Measurements from ENCODE around the gene KCTD16.

The KCTD16 gene

GRCh38 chr5:144191531-144191930 is 20.9 kb downstream of the KCTD16 start:
- ATAC-seq (ENCODE audit: insufficient read depth, low read depth) (no peak), DNase-seq (peak; percentile 10)
- H3K9ac ChIP-seq (ENCODE audit: low read depth, low read length): peak overlapping the region; percentile 50
- H3K27ac ChIP-seq (ENCODE audit: low read length): peak overlapping the region; percentile 87
- H3K4me3 ChIP-seq (ENCODE audit: low read depth in 1 of 2, low read length in 2 of 2): peak overlapping the region in 1 of 2 experiments; percentile 52; a peak in 2 of 4 replicates
- TF ChIP-seq CTCF (IDR thresholded peaks at IDR 0.05; ENCODE audit: borderline replicate concordance, extremely low read depth, low read length, poor library complexity, severe bottlenecking) (no peak), EZH2 (IDR thresholded peaks at IDR 0.05; ENCODE audit: borderline replicate concordance, low read depth, low read length, severe bottlenecking) (no peak)
- H4K20me1 ChIP-seq (ENCODE audit: insufficient read depth, low read length): no peaks in the 10 kb centered on the region
- peak overlapping the region; percentile 70 for H3K4me2 ChIP-seq (ENCODE audit: insufficient read depth, low read length)
- peak overlapping the region; percentile 92 for H2AFZ ChIP-seq (ENCODE audit: low read depth, low read length)
- H3K4me1 ChIP-seq (ENCODE audit: insufficient read depth, low read length): peaks cover 60% of the 10 kb centered on the region
- peaks cover 18% of the 10 kb centered on the region for H3K27me3 ChIP-seq (ENCODE audit: insufficient read depth, low read length, poor library complexity)
- no peaks in the 10 kb centered on the region for H3K79me2 ChIP-seq (ENCODE audit: insufficient read depth, low read length)
- H3K9me3 ChIP-seq (ENCODE audit: insufficient read depth, low read length, severe bottlenecking): no peaks in the 10 kb centered on the region
- no peaks in the 10 kb centered on the region for H3K36me3 ChIP-seq (ENCODE audit: insufficient read depth, low read length)

- Histone ChIP-seq H3K4me1 (ENCODE audit: insufficient read depth, low read length) (peaks cover 56% of the 10 kb centered on the region), H3K27me3 (ENCODE audit: insufficient read depth, low read length, poor library complexity) (peaks cover 18% of the 10 kb centered on the region), H3K79me2 (ENCODE audit: insufficient read depth, low read length) (no peaks in the 10 kb centered on the region), H4K20me1 (ENCODE audit: insufficient read depth, low read length) (no peaks in the 10 kb centered on the region), H3K36me3 (ENCODE audit: insufficient read depth, low read length) (no peaks in the 10 kb centered on the region), H2AFZ (ENCODE audit: low read depth, low read length) (peak overlapping the region; percentile 92), H3K9ac (ENCODE audit: low read depth, low read length) (peak overlapping the region; percentile 50), H3K4me3 (ENCODE audit: low read depth in 1 of 2, low read length in 2 of 2) (peak overlapping the region in 1 of 2 experiments; percentile 52; a peak in 2 of 4 replicates), H3K4me2 (ENCODE audit: insufficient read depth, low read length) (peak overlapping the region; percentile 70), H3K27ac (ENCODE audit: low read length) (peak overlapping the region; percentile 87), H3K9me3 (ENCODE audit: insufficient read depth, low read length, severe bottlenecking) (no peaks in the 10 kb centered on the region)
- peak; percentile 55 for DNase-seq
- TF ChIP-seq EZH2 (IDR thresholded peaks at IDR 0.05; ENCODE audit: borderline replicate concordance, low read depth, low read length, severe bottlenecking): no peak
- peak; percentile 85 for TF ChIP-seq CTCF (IDR thresholded peaks at IDR 0.05; ENCODE audit: borderline replicate concordance, extremely low read depth, low read length, poor library complexity, severe bottlenecking)
- peak; percentile 72 for ATAC-seq (ENCODE audit: insufficient read depth, low read depth)
These were observed 21.3 kb downstream of the KCTD16 start for GRCh38 chr5:144191998-144192397.

GRCh38 chr5:144192661-144193060 is 22.0 kb downstream of the KCTD16 start:
- Histone ChIP-seq H4K20me1 (ENCODE audit: insufficient read depth, low read length) (no peaks in the 10 kb centered on the region), H3K79me2 (ENCODE audit: insufficient read depth, low read length) (no peaks in the 10 kb centered on the region), H3K36me3 (ENCODE audit: insufficient read depth, low read length) (no peaks in the 10 kb centered on the region), H3K27ac (ENCODE audit: low read length) (no peak overlapping the region), H3K27me3 (ENCODE audit: insufficient read depth, low read length, poor library complexity) (peaks cover 18% of the 10 kb centered on the region), H3K4me1 (ENCODE audit: insufficient read depth, low read length) (peaks cover 49% of the 10 kb centered on the region), H3K9ac (ENCODE audit: low read depth, low read length) (no peak overlapping the region), H3K4me3 (ENCODE audit: low read depth in 1 of 2, low read length in 2 of 2) (no peak overlapping the region), H3K4me2 (ENCODE audit: insufficient read depth, low read length) (no peak overlapping the region; the same call in 1 of the 2 replicates), H2AFZ (ENCODE audit: low read depth, low read length) (no peak overlapping the region), H3K9me3 (ENCODE audit: insufficient read depth, low read length, severe bottlenecking) (no peaks in the 10 kb centered on the region)
- ATAC-seq (ENCODE audit: insufficient read depth, low read depth) (no peak), DNase-seq (no peak)
- no peak for TF ChIP-seq CTCF (IDR thresholded peaks at IDR 0.05; ENCODE audit: borderline replicate concordance, extremely low read depth, low read length, poor library complexity, severe bottlenecking)
- no peak for TF ChIP-seq EZH2 (IDR thresholded peaks at IDR 0.05; ENCODE audit: borderline replicate concordance, low read depth, low read length, severe bottlenecking)
